H1 (cell line): ENCODE results near the gene PDZD2. TPM values are rescaled to one million over a fixed set of nuclear protein-coding genes. Genes with fewer than 3 reads are reported as not detected.

ENCODE experiments used
- CTCF ChIA-PET: fragments of 300-600 bp; sonication (Branson Sonifier 250); formaldehyde crosslinking; loops from one replicate; lab custom pipeline; 2021; ENCODE audit not compliant: partially characterized antibody; lab: Charles Lee
- POLR2A ChIA-PET: fragments of 300-600 bp; sonication (Branson Sonifier 250); formaldehyde crosslinking; loops from one replicate; lab custom pipeline; 2021; ENCODE audit warnings: inconsistent platforms; ENCODE audit not compliant: partially characterized antibody; lab: Charles Lee
- DNase-seq, 2 experiments: peaks; one replicate each; pipeline versions ENCODE4 v3.0.0 to v3.0.0-alpha.2; 2010 to 2022; ENCODE audit warnings: low spot score in 2 of 2, low read depth in 1 of 2, mixed read lengths in 1 of 2
- FAIRE-seq: peaks from 2 replicates; lab custom pipeline; 2011; peaks lifted over from hg19 to GRCh38; lab: Jason Lieb, UNC
- H2AFZ ChIP-seq: 2 replicates; pipeline ENCODE4 v1.8.1; 2012; ENCODE audit warnings: low read length, inconsistent platforms
- H2AK5ac ChIP-seq: 2 replicates; pipeline ENCODE4 v1.6.1; 2013; ENCODE audit warnings: low read depth, low read length
- H2BK120ac ChIP-seq: replicated peaks from 2 replicates; pipeline ENCODE3; 2013; ENCODE audit warnings: low read depth, low read length, inconsistent platforms
- H2BK12ac ChIP-seq: 2 replicates; pipeline ENCODE4 v1.6.1; 2013; ENCODE audit warnings: low read depth, low read length
- H2BK15ac ChIP-seq: 2 replicates; pipeline ENCODE4 v1.6.1; 2013; ENCODE audit warnings: low read length
- H2BK20ac ChIP-seq: 2 replicates; pipeline ENCODE4 v1.6.1; 2013; ENCODE audit warnings: low read length
- H2BK5ac ChIP-seq: 2 replicates; pipeline ENCODE4 v1.6.1; 2013; ENCODE audit warnings: low read depth, low read length
- H3K14ac ChIP-seq: 2 replicates; pipeline ENCODE4 v1.6.1; 2013; ENCODE audit warnings: inconsistent platforms; ENCODE audit not compliant: insufficient read length
- H3K18ac ChIP-seq: 2 replicates; pipeline ENCODE4 v1.6.1; 2013; ENCODE audit warnings: low read length; ENCODE audit errors: extremely low read depth
- H3K23ac ChIP-seq: 2 replicates; pipeline ENCODE4 v1.6.1; 2013; ENCODE audit warnings: inconsistent platforms; ENCODE audit not compliant: insufficient read length
- H3K23me2 ChIP-seq: 2 replicates; pipeline ENCODE4 v1.6.1; 2013; ENCODE audit warnings: low read depth, low read length
- H3K27ac ChIP-seq: 2 replicates; pipeline ENCODE4 v1.6.1; 2011; ENCODE audit warnings: low read depth, low read length, inconsistent platforms
- H3K27me3 ChIP-seq, 4 experiments: replicated peaks in 1 of 4; 1 replicate in 1 of 4; 2 replicates in 3 of 4; pipeline versions ENCODE4 v1.6.1 to v1.8.1; 2011 to 2013; ENCODE audit warnings: low read length in 3 of 4, mild to moderate bottlenecking in 3 of 4, inconsistent platforms in 2 of 4, mixed read lengths in 2 of 4, moderate library complexity in 1 of 4; ENCODE audit not compliant: control insufficient read depth in 3 of 4, insufficient read depth in 3 of 4; ENCODE audit errors: extremely low read depth in 1 of 4
- H3K36me3 ChIP-seq, 4 experiments: 2 replicates each; pipeline versions ENCODE4 v1.6.1 to v1.8.1; 2011 to 2013; ENCODE audit warnings: mild to moderate bottlenecking in 4 of 4, low read length in 3 of 4, moderate library complexity in 2 of 4, control low read depth in 1 of 4, inconsistent platforms in 1 of 4; ENCODE audit not compliant: insufficient read depth in 4 of 4, control insufficient read depth in 2 of 4
- H3K4ac ChIP-seq: replicated peaks from 2 replicates; pipeline ENCODE3; 2013; ENCODE audit warnings: low read length, low read depth, mixed read lengths, inconsistent platforms; ENCODE audit not compliant: insufficient read length
- H3K4me1 ChIP-seq, 4 experiments: replicated peaks in 1 of 4; 1 replicate in 1 of 4; 2 replicates in 3 of 4; pipeline versions ENCODE4 v1.6.1 to v1.8.1; 2011 to 2013; ENCODE audit warnings: low read length in 3 of 4, inconsistent platforms in 2 of 4, mixed read lengths in 1 of 4; ENCODE audit not compliant: insufficient read depth in 4 of 4, control insufficient read depth in 3 of 4
- H3K4me2 ChIP-seq, 2 experiments: 2 replicates each; pipeline versions ENCODE4 v1.6.1 to v1.8.1; 2011 to 2013; ENCODE audit warnings: low read depth in 2 of 2, low read length in 2 of 2, control low read depth in 1 of 2, inconsistent platforms in 1 of 2, mild to moderate bottlenecking in 1 of 2; ENCODE audit not compliant: insufficient read depth in 1 of 2
- H3K4me3 ChIP-seq, 4 experiments: fragments of 200-600, 300-600 bp in 1 of 4; sonication (generic), shearing (Covaris generic), sonication (Bioruptor Twin) in 1 of 4; 2 replicates each; pipeline versions ENCODE4 v1.5.1 to v1.8.1; 2011 to 2016; ENCODE audit warnings: low read length in 4 of 4, low read depth in 3 of 4, control low read depth in 2 of 4, inconsistent platforms in 2 of 4, mild to moderate bottlenecking in 2 of 4, mixed read lengths in 1 of 4, moderate library complexity in 1 of 4; ENCODE audit not compliant: insufficient read depth in 2 of 4; ENCODE audit errors: extremely low read depth in 1 of 4
- H3K56ac ChIP-seq: replicated peaks from 2 replicates; pipeline ENCODE3; 2013; ENCODE audit warnings: low read depth, mild to moderate bottlenecking, mixed read lengths, low read length, inconsistent platforms; ENCODE audit not compliant: insufficient read length
- H3K79me1 ChIP-seq: 2 replicates; pipeline ENCODE4 v1.6.1; 2013; ENCODE audit warnings: low read depth, low read length, control low read depth
- H3K79me2 ChIP-seq, 2 experiments: 2 replicates each; pipeline versions ENCODE4 v1.6.1 to v1.8.1; 2012 to 2013; ENCODE audit warnings: low read length in 2 of 2, mild to moderate bottlenecking in 2 of 2, inconsistent platforms in 1 of 2; ENCODE audit not compliant: insufficient read depth in 2 of 2, control insufficient read depth in 1 of 2
- H3K9ac ChIP-seq, 4 experiments: replicated peaks in 1 of 4; 1 replicate in 1 of 4; 2 replicates in 3 of 4; pipeline versions ENCODE4 v1.6.1 to v1.8.1; 2011 to 2013; ENCODE audit warnings: low read depth in 3 of 4, low read length in 3 of 4, control low read depth in 2 of 4, mild to moderate bottlenecking in 2 of 4, moderate library complexity in 2 of 4, inconsistent platforms in 1 of 4; ENCODE audit errors: extremely low read depth in 1 of 4
- H3K9me3 ChIP-seq, 2 experiments: 2 replicates each; pipeline versions ENCODE4 v1.6.1 to v1.8.1; 2012 to 2013; ENCODE audit warnings: mild to moderate bottlenecking in 2 of 2, moderate library complexity in 2 of 2, control low read depth in 1 of 2, inconsistent platforms in 1 of 2, low read depth in 1 of 2, low read length in 1 of 2, mixed read lengths in 1 of 2; ENCODE audit not compliant: insufficient read depth in 2 of 2
- H4K20me1 ChIP-seq, 2 experiments: replicated peaks in 1 of 2; 2 replicates each; pipeline versions ENCODE3 to v1.8.1; 2011 to 2013; ENCODE audit warnings: inconsistent platforms in 2 of 2, low read length in 2 of 2, mild to moderate bottlenecking in 1 of 2; ENCODE audit not compliant: insufficient read depth in 2 of 2, control insufficient read depth in 1 of 2
- H4K5ac ChIP-seq: 2 replicates; pipeline ENCODE4 v1.6.1; 2013; ENCODE audit warnings: low read length, low read depth, mixed read lengths, inconsistent platforms; ENCODE audit not compliant: insufficient read length
- H4K8ac ChIP-seq: 2 replicates; pipeline ENCODE4 v1.8.0; 2013; ENCODE audit warnings: mild to moderate bottlenecking, moderate library complexity, low read length, inconsistent platforms; ENCODE audit not compliant: insufficient read depth; ENCODE audit errors: extremely low read depth
- H4K91ac ChIP-seq: replicated peaks from 2 replicates; pipeline ENCODE3; 2013; ENCODE audit warnings: low read length, mixed read lengths, inconsistent platforms; ENCODE audit not compliant: insufficient read length
- CHD2 ChIP-seq: IDR thresholded peaks from 2 replicates; pipeline ENCODE4 v1.6.1; 2012; ENCODE audit warnings: low read length, improper control_type of control experiment
- FOSL1 ChIP-seq: IDR thresholded peaks from 2 replicates; pipeline ENCODE4 v1.6.1; 2011; ENCODE audit warnings: mild to moderate bottlenecking, low read depth, low read length, moderate library complexity; ENCODE audit not compliant: insufficient read depth
- MAFK ChIP-seq: IDR thresholded peaks from 2 replicates; pipeline ENCODE4 v1.6.1; 2012; ENCODE audit warnings: low read depth, mild to moderate bottlenecking, improper control_type of control experiment, low read length
- MAX ChIP-seq: IDR thresholded peaks from 2 replicates; pipeline ENCODE4 v1.6.1; 2012; ENCODE audit warnings: inconsistent platforms
- TEAD4 ChIP-seq: IDR thresholded peaks from 2 replicates; pipeline ENCODE4 v1.6.1; 2012; ENCODE audit warnings: low read depth, low read length, inconsistent platforms, mixed read lengths
- ZNF274 ChIP-seq: IDR thresholded peaks from 2 replicates; pipeline ENCODE4 v1.7.0; 2012; ENCODE audit warnings: low read length, borderline replicate concordance; ENCODE audit errors: extremely low read depth
- WGBS, 2 experiments: shearing (Covaris generic) in 1 of 2; methylation state at CpG; one replicate each; pipeline versions ENCODE4 v1.1.6 to v1.1.7; 2013 to 2015; ENCODE audit warnings: low lambda C conversion rate in 2 of 2, mixed read lengths in 2 of 2, inconsistent platforms in 1 of 2, low coverage in 1 of 2, missing lambda C conversion rate in 1 of 2; ENCODE audit not compliant: insufficient replicate concordance in 2 of 2, insufficient coverage in 1 of 2, insufficient read length in 1 of 2; ENCODE audit errors: extremely low coverage in 1 of 2, missing lambda C conversion rate in 1 of 2; 5-methylcytosine and 5-hydroxymethylcytosine counted together
- polyA plus RNA-seq, 7 experiments: library from polyadenylated mRNA; depleted of rRNA in 3 of 7; stranded (reverse) in 5 of 7; unstranded in 2 of 7; fragments of >200 nt in 5 of 7; fragments of 200-250 nt in 2 of 7; gene quantifications; 1 replicate in 5 of 7; 2 replicates in 1 of 7; 4 replicates in 1 of 7; pipeline versions ENCODE4 v1.2.1 to v1.2.3, GENCODE V29; 2011 to 2013; ENCODE audit warnings: missing spikeins in 2 of 7, mixed read lengths in 2 of 7
- total RNA-seq: library from RNA; stranded (reverse); fragmentation: NEBNext Ultra II Directional; extraction: Animal tissue kit (Norgen Biotek cat#: 25700); gene quantifications from 2 replicates; pipeline ENCODE4 v1.2.1, GENCODE V29; 2021
- TF ChIP-seq, protein P1 (sequence below): IDR thresholded peaks from 2 replicates; pipeline ENCODE4 v1.6.1; 2012; ENCODE audit warnings: low read length, inconsistent platforms

Gene PDZD2
- total and polyA plus RNA-seq, 2 of the 8 experiments (the other 6 are each of a cell fraction or from before 2014, with no cell fraction given), result 1.2 to 6.8 TPM

DNA sequence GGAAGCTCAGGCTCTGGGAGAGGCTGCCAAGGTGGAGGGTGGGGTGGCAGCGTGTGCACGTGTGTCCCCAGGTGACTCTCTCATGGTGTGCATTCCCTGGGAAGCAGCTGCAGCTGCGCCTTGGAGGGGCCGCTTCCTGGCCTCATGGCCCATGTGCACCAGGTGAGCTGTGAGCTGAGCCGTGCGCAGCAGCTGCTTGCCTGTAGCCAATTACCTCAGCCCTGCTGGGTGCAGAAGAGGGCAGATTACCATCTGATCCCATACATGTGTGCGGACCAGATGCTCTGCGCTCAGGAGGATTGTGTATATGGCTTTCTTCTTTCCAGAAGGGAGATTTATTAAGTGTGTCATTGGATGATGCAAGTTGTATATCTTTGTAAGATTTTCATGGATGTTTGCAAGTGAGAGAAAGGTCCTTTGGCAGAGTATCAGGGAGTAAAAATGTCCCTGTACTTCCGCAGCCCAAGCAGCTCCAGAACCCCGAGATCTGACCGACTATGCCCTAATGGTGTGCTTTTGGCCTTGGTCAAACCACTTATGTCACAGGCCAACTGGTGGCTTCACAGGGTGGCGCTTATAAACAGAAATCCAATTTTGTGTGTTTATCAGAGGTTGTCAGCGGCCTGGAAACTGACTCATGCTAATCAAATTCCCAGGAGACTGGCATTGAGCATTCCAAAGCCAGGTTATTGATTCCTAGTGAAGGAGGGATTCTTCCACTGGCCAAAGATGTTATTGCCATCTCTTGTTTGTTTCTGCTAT is 305.9 kb downstream of the PDZD2 start:
- no peak overlapping the region for H2BK20ac ChIP-seq
- H3K18ac ChIP-seq, result no peak overlapping the region
- no peak overlapping the region for H2BK15ac ChIP-seq
- H2BK5ac ChIP-seq, result no peak overlapping the region
- H2BK12ac ChIP-seq, result no peak overlapping the region
- CTCF ChIA-PET, result interaction anchor here (0.7 to 1.3 kb wide), 3 partner anchors 15 to 111 kb away, joined by 3 to 10 read pairs (median 3); no protein-coding TSS in a partner anchor
- no peaks in the 10 kb centered on the region for H3K36me3 ChIP-seq
- whole genome bisulfite sequencing, 2 experiments, result 83% methylated on average over 13 of the region's 13 CpGs; no CpG with 5 or more reads in 1 of the 2 experiments
- no peak overlapping the region for H2BK120ac ChIP-seq
- FAIRE-seq (no peak), DNase-seq (no peak)
- H3K56ac ChIP-seq, result no peak overlapping the region
- no peak overlapping the region for H4K5ac ChIP-seq
- no peak overlapping the region for H3K4ac ChIP-seq
- no peaks in the 10 kb centered on the region for H3K27me3 ChIP-seq
- no peak overlapping the region for H2AK5ac ChIP-seq
- no peak overlapping the region for H3K4me3 ChIP-seq
- POLR2A ChIA-PET, result no interaction called here
- H3K23me2 ChIP-seq, result no peaks in the 10 kb centered on the region
- H3K4me1 ChIP-seq, result no peaks in the 10 kb centered on the region; a peak in 1 of 7 replicates
- H3K14ac ChIP-seq, result no peak overlapping the region
- H3K27ac ChIP-seq, result no peak overlapping the region
- H3K23ac ChIP-seq, result no peak overlapping the region
- no peak overlapping the region for H2AFZ ChIP-seq
- no peak overlapping the region; the same call in 1 of the 2 replicates for H4K8ac ChIP-seq
- no peaks in the 10 kb centered on the region for H3K9me3 ChIP-seq
- H3K79me2 ChIP-seq, result no peaks in the 10 kb centered on the region
- TF ChIP-seq MAFK (no peak), CHD2 (no peak), ZNF274 (no peak), TEAD4 (no peak), FOSL1 (no peak), MAX (0 out of 2 replicates have a peak, but pooled peaks have one; percentile 22)
- TF ChIP-seq, protein P1, sequence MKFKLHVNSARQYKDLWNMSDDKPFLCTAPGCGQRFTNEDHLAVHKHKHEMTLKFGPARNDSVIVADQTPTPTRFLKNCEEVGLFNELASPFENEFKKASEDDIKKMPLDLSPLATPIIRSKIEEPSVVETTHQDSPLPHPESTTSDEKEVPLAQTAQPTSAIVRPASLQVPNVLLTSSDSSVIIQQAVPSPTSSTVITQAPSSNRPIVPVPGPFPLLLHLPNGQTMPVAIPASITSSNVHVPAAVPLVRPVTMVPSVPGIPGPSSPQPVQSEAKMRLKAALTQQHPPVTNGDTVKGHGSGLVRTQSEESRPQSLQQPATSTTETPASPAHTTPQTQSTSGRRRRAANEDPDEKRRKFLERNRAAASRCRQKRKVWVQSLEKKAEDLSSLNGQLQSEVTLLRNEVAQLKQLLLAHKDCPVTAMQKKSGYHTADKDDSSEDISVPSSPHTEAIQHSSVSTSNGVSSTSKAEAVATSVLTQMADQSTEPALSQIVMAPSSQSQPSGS, result no peak
- H4K20me1 ChIP-seq, result no peaks in the 10 kb centered on the region
- H4K91ac ChIP-seq, result no peak overlapping the region
- no peak overlapping the region for H3K4me2 ChIP-seq
- H3K9ac ChIP-seq, result no peak overlapping the region
- H3K79me1 ChIP-seq, result no peaks in the 10 kb centered on the region; the same call in 1 of the 2 replicates
